ENCODE results near the gene SLC1A5.
"Not testable (repeated sequence)": the region's sequence is repeated elsewhere in the genome, so short reads cannot be mapped to it uniquely, and the experiment has no call there.

The SLC1A5 gene

GRCh38 chr19:46798713-46799112 lies 10.3 kb upstream of the SLC1A5 start:
- DNase-seq (ENCODE audit: low spot score), result no peak

- DNase-seq (ENCODE audit: low spot score), result no peak
Observed at GRCh38 chr19:46797881-46798280, 9.5 kb upstream of the SLC1A5 start.

DNA sequence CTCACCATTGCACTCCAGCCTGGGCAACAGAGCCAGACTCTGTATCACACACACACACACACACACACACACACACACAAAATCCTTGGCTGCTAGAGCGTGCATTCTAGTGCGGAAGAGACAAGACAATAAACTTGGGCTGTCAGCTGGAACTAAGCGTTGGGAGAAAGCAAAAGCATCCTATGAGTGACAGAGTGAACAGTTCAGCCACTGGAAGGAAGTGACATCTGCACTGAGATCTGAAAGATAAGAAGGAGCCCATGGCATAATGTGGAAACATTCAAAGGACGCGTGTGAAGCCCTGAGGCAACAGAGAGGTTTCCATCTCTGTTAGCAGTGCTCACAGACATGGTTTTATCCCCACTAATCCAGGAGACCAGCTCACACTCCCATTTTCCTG lies 3.5 kb upstream of the SLC1A5 start:
- no peak for DNase-seq (ENCODE audit: low spot score)

GRCh38 chr19:46789371-46789770 lies 977 bp upstream of the SLC1A5 start:
- DNase-seq (ENCODE audit: low spot score), result no peak

GRCh38 chr19:46788968-46789338 lies 559 bp upstream of the SLC1A5 start:
- no peak for DNase-seq (ENCODE audit: low spot score)

GRCh38 chr19:46787331-46788261 lies 798 bp downstream of the SLC1A5 start:
- DNase-seq (ENCODE audit: low spot score), result peak; percentile 81

GRCh38 chr19:46787040-46787330 lies 1.4 kb downstream of the SLC1A5 start:
- no peak for DNase-seq (ENCODE audit: low spot score)

- DNase-seq (ENCODE audit: low spot score), result peak; percentile 84
Observed at GRCh38 chr19:46786236-46787039, 2.0 kb downstream of the SLC1A5 start.

DNA sequence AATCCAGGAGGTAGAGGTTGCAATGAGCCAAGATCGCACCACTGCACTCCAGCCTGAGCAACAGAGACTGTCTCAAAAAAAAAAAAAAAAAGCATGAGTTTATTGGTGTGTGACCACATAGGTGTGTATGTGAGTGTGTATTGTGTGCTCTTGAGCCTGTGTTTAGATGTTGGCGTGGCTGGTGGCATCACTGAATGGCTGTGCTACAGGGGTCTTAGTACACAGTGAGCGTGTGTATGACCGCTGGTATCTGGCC lies 2.5 kb downstream of the SLC1A5 start:
- DNase-seq (ENCODE audit: low spot score), result no peak

GRCh38 chr19:46785054-46785979 lies 3.1 kb downstream of the SLC1A5 start:
- peak; percentile 40 for DNase-seq (ENCODE audit: low spot score)

DNA sequence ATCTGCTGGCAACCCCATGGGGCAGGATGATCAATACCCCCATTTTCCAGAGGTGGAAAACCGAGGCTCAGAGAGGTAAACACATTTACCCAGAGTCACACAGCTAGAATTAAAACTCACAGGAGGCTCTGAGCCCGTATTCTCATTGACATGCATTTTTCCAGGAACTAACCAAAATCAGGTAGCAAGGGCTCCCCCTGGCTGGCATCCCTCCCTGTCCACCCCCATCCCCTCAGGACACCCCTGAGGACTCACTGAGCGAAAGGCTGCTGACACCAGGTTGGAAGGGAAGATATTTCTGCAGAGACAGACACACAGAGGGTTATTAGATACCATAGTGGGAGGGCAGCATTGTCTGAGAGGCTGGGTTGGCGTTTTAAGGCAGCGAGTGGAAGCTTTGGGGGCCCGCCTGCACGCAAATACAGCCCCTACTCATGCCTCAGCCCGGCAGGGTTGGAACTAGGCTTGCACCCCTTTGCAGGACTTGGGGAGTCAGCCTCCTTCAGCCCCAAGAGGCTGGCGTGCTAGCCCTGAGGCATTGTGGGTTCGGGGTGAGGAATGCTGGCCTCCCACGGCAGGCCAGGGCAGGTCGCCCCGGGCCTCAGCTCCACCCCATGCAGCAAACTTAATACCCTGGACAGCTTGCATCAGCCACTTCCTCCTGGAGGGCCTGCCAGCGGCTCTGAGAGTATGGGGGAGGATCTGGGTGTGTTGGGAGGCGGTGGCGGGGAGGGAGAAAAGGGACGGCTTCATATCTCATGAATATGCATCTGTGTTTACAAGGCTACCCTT lies 3.9 kb downstream of the SLC1A5 start:
- DNase-seq (ENCODE audit: low spot score), result peak; percentile 94

DNA sequence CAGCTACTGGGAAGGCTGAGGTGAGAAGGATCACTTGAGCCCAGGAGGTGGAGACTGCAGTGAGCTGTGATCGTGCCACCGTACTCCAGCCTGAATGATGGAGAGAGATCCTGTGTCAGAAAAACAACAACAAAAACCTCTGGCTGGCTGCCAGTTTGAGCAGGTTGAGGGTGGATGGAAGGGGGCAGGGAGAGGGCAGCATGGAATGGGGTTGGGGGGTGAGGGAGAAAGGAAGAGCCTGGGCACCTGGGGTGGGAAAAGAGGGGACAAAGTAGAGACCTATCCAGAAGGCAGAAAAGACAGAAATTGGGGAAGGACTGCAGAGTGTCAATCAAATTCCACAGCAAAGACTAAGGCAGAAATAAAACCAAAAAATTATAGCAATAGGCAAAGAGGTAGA lies 4.7 kb downstream of the SLC1A5 start:
- DNase-seq (ENCODE audit: low spot score), result no peak

DNA sequence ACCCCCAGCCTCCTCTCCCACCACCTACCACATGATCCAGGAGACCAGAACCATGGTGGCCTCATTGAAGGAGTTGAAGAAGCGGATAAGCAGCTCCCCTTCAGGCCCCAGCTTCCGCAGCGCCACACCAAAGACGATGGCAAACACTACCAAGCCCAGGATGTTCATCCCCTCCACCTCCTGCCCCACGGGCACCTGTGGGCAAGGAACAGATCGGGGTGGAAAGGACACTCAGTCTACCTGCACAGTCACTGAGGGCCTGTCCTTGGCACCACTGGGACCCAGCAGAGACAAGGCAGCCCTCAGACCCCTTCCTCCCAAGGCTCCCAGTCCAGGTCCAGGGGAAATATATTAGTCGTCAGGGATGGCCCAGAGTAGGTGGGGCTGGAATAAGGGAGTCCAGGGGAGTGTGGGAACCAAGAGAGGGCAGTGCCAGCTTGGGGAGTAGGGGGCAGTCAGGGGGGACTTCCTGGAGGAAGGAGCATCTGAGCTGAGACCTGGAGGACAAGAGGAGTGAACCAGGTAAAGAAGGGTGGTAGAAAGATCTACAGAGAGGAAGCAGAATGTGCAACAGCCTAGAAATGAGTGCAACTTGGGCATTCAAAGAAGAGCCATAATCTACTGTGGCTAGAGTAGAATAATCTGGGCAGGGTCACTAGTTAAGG lies 5.9 kb downstream of the SLC1A5 start:
- DNase-seq (ENCODE audit: low spot score), result no peak

GRCh38 chr19:46777956-46778645 lies 10.3 kb downstream of the SLC1A5 start:
- not testable (repeated sequence) for DNase-seq (ENCODE audit: low spot score)

DNA sequence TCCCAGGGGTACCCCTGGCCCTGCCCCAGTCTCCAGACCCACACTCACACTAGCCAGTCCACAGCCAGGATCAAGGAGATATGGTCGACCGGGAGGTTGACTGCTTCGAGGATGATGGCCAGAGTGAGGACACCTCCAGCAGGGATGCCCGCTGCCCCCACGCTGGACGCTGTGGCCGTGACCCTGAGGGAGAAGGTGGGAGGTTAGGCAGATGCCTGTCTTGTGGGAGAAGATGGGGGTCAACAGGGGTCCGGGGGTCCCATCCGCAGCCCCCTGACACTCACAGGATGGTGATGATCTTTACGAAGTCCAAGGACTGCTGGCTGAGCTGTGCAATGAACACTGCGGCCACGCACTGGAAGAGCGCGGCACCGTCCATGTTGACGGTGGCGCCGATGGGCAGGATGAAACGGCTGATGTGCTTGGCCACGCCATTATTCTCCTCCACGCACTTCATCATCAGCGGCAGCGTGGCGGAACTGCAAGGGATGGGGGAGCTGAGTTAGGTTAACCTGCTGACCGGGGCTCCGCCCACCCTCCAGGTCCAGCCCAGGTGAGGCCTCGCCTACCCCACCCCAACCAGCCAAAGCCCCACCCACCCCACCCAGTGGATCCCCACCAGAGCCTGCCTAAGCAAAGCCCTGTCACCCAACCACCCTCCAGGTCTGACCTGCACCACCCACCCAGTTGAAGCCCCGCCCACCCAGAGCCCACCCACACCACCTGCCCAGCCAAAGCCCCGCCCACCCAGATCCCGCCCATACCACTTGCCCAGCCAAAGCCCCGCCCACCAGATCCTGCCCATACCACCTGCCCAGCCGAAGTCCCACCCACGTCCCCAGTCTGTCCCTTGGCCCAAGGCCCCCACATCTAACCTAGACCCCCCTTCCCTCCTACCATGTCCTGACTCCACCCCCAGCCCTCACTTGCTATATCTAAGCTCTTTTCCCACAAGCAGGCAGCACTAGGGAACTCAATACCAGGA lies 11.2 kb downstream of the SLC1A5 start:
- peak; percentile 24 for DNase-seq (ENCODE audit: low spot score)

DNA sequence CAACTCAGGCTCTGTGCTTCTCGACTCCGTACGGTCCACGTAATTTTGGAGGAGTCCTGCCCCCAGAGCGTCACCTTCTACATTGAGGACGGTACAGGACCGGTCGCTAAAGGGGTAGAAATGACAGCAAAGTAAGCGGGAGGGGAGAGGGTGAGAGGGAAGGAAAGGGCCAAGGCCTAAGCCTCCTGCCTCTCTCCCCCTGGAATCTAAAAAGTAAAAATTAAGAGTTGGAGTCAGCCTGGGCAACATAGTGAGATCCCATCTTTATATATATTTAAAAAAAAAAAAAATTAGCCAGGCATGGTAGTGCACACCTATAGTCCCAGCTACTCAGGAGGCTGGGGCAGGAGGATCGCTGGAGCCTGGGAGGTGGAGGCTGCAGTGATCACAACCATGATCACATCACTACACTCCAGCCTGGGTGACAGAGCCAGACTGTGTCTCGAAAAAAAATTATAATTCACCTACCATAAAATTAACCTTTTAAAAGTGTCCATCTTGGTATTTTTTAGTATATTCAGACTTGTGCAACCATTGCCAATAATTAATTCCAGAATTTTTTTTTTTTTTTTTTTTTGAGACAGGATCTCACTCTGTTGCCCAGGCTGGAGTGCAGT lies 12.6 kb downstream of the SLC1A5 start:
- no peak for DNase-seq (ENCODE audit: low spot score)

- DNase-seq (ENCODE audit: low spot score), result no peak
Observed at GRCh38 chr19:46773018-46773399, 15.4 kb downstream of the SLC1A5 start.

- DNase-seq (ENCODE audit: low spot score), result peak; percentile 23
Observed at GRCh38 chr19:46772170-46773017, 16.0 kb downstream of the SLC1A5 start.

All from GM03348 (cell line).